Stimulated activated CD4-positive, alpha-beta T cell treated with anti-CD3 and anti-CD28 coated beads, Interleukin-4, amount 100 ng/mL, for 24 hours (primary cell): Measurements from ENCODE around the gene RPL22L1.
"Not testable (repeated sequence)": the region's sequence is repeated elsewhere in the genome, so short reads cannot be mapped to it uniquely, and the experiment has no call there.

ENCODE experiments used
- DNase-seq: peaks from one replicate; pipeline ENCODE4 v3.0.0-alpha.2; 2020

Gene RPL22L1

GRCh38 chr3:170826047-170826446 lies 43.9 kb downstream of the RPL22L1 start:
- no peak for DNase-seq

DNA sequence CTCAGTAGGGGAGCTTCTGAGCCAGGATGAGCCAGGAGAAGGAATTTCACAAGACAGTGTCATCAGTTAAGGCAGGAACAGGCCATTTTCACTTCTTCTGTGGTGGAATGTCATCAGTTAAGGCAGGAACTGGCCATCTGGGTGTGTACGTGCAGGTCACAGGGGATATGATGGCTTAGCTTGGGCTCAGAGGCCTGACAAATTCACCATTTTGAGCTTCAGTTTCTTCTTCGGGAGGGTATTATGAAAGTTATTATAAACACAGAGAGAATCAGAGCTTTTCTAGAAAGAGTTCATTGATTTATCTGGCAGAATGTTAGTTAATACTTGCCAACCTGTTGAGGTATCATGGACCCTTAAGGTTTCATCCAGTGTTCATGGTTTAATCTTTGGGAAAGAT lies 46.4 kb downstream of the RPL22L1 start:
- not testable (repeated sequence) for DNase-seq

- not testable (repeated sequence) for DNase-seq
Observed at GRCh38 chr3:170818325-170818724, 51.7 kb downstream of the RPL22L1 start.

GRCh38 chr3:170817471-170817870 lies 52.5 kb downstream of the RPL22L1 start:
- not testable (repeated sequence) for DNase-seq

DNA sequence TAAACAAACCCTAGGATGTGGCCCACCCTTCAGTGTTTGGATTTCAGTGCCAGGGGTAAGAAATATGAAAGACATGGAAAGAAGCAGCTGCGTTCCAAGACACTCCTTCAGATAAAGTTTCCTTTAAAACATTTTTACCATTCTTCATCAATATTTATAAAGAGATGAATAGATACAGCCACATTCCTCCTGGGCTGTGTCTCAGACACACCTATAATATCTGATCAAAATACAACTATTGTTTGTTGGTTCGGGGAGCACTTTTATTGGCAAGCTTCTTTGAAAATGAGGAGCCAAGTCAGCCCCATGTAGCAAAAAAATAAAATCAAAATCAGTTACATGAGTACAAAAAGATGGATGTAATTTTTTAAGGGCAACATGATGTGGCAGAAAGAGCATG lies 53.2 kb downstream of the RPL22L1 start:
- no peak for DNase-seq

DNA sequence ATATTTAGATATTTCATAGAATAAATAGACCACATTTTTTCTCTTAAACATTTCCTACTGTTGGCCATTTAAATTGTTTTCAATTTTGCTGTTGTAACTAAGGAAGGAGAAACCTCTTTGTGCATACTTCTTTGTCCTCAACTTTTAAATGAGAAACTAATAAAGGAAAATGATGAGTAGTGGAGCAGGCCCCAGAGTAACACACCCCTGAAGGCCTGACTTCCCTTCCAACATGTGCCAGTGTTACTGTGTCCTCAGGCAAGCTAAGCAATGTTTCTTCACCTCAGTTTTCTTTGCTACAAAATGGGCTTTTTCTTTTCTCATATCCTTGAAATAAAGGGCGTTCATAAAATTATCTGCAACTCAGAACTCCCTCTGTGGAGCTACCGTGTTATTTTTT lies 53.7 kb downstream of the RPL22L1 start:
- DNase-seq: no peak

- no peak for DNase-seq
Observed at GRCh38 chr3:170815936-170816335, 54.1 kb downstream of the RPL22L1 start.

- no peak for DNase-seq
Observed at GRCh38 chr3:170815340-170815739, 54.7 kb downstream of the RPL22L1 start.
